A549 (cell line): Measurements from ENCODE around the gene ABCA3. TPM values are rescaled to one million over a fixed set of nuclear protein-coding genes. Genes with fewer than 3 reads are reported as not detected.

Experiments
- ATAC-seq, 2 experiments: fragments of 200-7000 bp in 1 of 2; fragments of >200 bp in 1 of 2; cut with Nextera tagmentation in 1 of 2; cut with Tn5 transposase in 1 of 2; 3 replicates each; pipeline versions ENCODE4 v1.8.0 to v1.9.1; 2018 to 2020; ENCODE audit warnings: mild to moderate bottlenecking in 1 of 2, moderate library complexity in 1 of 2
- CTCF ChIA-PET: fragments of 300-600 bp; sonication (Branson Sonifier 250); formaldehyde crosslinking; extraction: SDS; loops from one replicate; lab custom pipeline; 2021; ENCODE audit warnings: antibody characterized with exemption, inconsistent platforms; lab: Yijun Ruan, JAX
- POLR2A ChIA-PET: fragments of 350-600 bp; formaldehyde crosslinking; extraction: SDS; loops from one replicate; lab custom pipeline; 2021; ENCODE audit warnings: antibody characterized with exemption, inconsistent platforms; lab: Yijun Ruan, JAX
- DNase-seq, 2 experiments: peaks; one replicate each; pipeline versions ENCODE4 v3.0.0 to v3.0.0-alpha.2; 2011 to 2016; ENCODE audit warnings: low read depth in 1 of 2, low spot score in 1 of 2
- FAIRE-seq: peaks from 2 replicates; lab custom pipeline; 2011; peaks lifted over from hg19 to GRCh38; lab: Jason Lieb, UNC
- H3K27ac ChIP-seq, 2 experiments: fragments of >200 bp; sonication (Bioruptor Twin); formaldehyde crosslinking; 3 replicates each; pipeline ENCODE4 v1.5.1; 2016 to 2017
- H3K4me1 ChIP-seq: fragments of >200 bp; sonication (Bioruptor Twin); formaldehyde crosslinking; 3 replicates; pipeline ENCODE4 v1.6.1; 2016
- H3K4me2 ChIP-seq: fragments of >200 bp; sonication (Bioruptor Twin); formaldehyde crosslinking; 3 replicates; pipeline ENCODE4 v1.6.1; 2016
- H3K4me3 ChIP-seq: fragments of >200 bp; sonication (Bioruptor Twin); formaldehyde crosslinking; 3 replicates; pipeline ENCODE4 v1.5.1; 2016
- H3K9me3 ChIP-seq: fragments of >200 bp; sonication (Bioruptor Twin); formaldehyde crosslinking; 3 replicates; pipeline ENCODE4 v1.6.1; 2016
- CHD2 ChIP-seq: fragments of 150-350 bp; IDR thresholded peaks from 2 replicates; pipeline ENCODE4 v1.6.1; 2014; ENCODE audit warnings: low read length; ENCODE audit not compliant: partially characterized antibody
- CHD4 ChIP-seq: fragments of 200-600 bp; sonication (generic); IDR thresholded peaks from 2 replicates; pipeline ENCODE4 v1.6.1; 2016; ENCODE audit warnings: antibody characterized with exemption, mild to moderate bottlenecking, borderline replicate concordance
- EHF ChIP-seq: fragments of 250-450 bp; sonication (Bioruptor Pico); IDR thresholded peaks from 2 replicates; pipeline ENCODE4 v1.5.0; 2020; ENCODE audit warnings: mild to moderate bottlenecking
- EHMT2 ChIP-seq: fragments of 200-600 bp; sonication (generic); IDR thresholded peaks from 2 replicates; pipeline ENCODE4 v1.6.1; 2016; ENCODE audit warnings: antibody characterized with exemption, low read depth, mild to moderate bottlenecking, moderate library complexity
- ELK1 ChIP-seq: fragments of 150-350 bp; IDR thresholded peaks from 2 replicates; pipeline ENCODE4 v1.6.1; 2014; ENCODE audit warnings: low read depth, mild to moderate bottlenecking, low read length
- GATA3 ChIP-seq: IDR thresholded peaks from 2 replicates; pipeline ENCODE4 v1.6.1; 2012; ENCODE audit warnings: borderline replicate concordance
- HES2 ChIP-seq: fragments of >200 bp; sonication (Bioruptor Twin); formaldehyde crosslinking; IDR thresholded peaks from 2 replicates; pipeline ENCODE4 v1.6.1; 2016
- HMGXB4 ChIP-seq: fragments of 250-450 bp; sonication (Bioruptor Pico); IDR thresholded peaks from 2 replicates; pipeline ENCODE4 v1.5.0; 2021; ENCODE audit warnings: mild to moderate bottlenecking, moderate library complexity, borderline replicate concordance
- HOXB5 ChIP-seq: fragments of 250-450 bp; sonication (Bioruptor Pico); IDR thresholded peaks from 2 replicates; pipeline ENCODE4 v1.5.0; 2020; ENCODE audit warnings: mild to moderate bottlenecking, moderate library complexity
- JUN ChIP-seq, 2 experiments: fragments of >200 bp; sonication (Bioruptor Twin); formaldehyde crosslinking; IDR thresholded peaks; 2 replicates in 1 of 2; 3 replicates in 1 of 2; pipeline ENCODE4 v1.6.1; 2016 to 2017
- NPAS2 ChIP-seq: fragments of 250-450 bp; sonication (Bioruptor Pico); IDR thresholded peaks from 2 replicates; pipeline ENCODE4 v1.8.0; 2022; ENCODE audit warnings: mild to moderate bottlenecking, moderate library complexity, borderline replicate concordance
- POLR2A ChIP-seq: IDR thresholded peaks from 2 replicates; pipeline ENCODE4 v1.6.1; 2012; ENCODE audit warnings: mild to moderate bottlenecking, low read length
- RFX5 ChIP-seq: fragments of 450-650 bp; IDR thresholded peaks from 2 replicates; pipeline ENCODE4 v1.7.1; 2014; ENCODE audit warnings: antibody characterized with exemption, mild to moderate bottlenecking, moderate library complexity
- RNF2 ChIP-seq: fragments of 200-600 bp; sonication (generic); IDR thresholded peaks from 2 replicates; pipeline ENCODE4 v1.6.1; 2016; ENCODE audit warnings: low read depth, mild to moderate bottlenecking, antibody characterized with exemption, moderate library complexity, borderline replicate concordance
- TP53 ChIP-seq: fragments of 250-450 bp; sonication (Bioruptor Pico); IDR thresholded peaks from 2 replicates; pipeline ENCODE4 v1.5.0; 2021; ENCODE audit warnings: mild to moderate bottlenecking, moderate library complexity
- WGBS: methylation state at CpG from one replicate; pipeline ENCODE4 v1.1.6; 2017; ENCODE audit errors: missing lambda C conversion rate; 5-methylcytosine and 5-hydroxymethylcytosine counted together
- polyA plus RNA-seq, 4 experiments: library from polyadenylated mRNA; depleted of rRNA in 3 of 4; stranded (reverse); fragments of >200 nt; fragmentation: RNase III in 1 of 4; extraction: RNeasy Plus Mini Kit Qiagen cat#74134 plus additional on column Dnase treatment in 1 of 4; gene quantifications; 2 replicates in 3 of 4; 3 replicates in 1 of 4; pipeline ENCODE4 v1.2.3, GENCODE V29; 2011 to 2017
- TF ChIP-seq, protein P1 (sequence below): fragments of 250-450 bp; sonication (Bioruptor Pico); IDR thresholded peaks from 2 replicates; pipeline ENCODE4 v1.5.0; 2020; ENCODE audit warnings: low read depth, mild to moderate bottlenecking, moderate library complexity

Gene ABCA3
- polyA plus RNA-seq, 2 of the 4 experiments (the other 2 are of a cell fraction) = 6.4 to 9.9 TPM

DNA sequence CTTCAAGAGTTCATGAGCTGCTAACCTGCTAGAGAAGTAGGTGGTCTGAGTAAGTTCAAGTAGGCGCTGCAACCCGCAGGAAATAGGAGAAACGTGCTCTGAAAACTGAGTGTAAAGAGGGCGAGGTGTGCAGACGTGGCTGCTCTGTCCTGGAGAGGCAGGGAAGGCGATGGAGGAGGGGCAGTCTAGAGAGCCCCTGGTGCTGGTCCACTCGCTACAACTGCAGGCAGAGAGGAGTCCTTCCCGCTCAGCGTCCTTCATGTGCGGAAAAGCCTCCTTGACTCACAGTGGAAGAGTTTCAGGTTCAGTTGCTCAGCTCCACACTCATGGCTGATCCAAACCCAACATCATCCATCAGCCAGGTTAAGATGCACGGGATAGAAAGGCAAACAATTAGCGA lies 12.1 kb downstream of the ABCA3 start:
- POLR2A ChIA-PET = no interaction called here
- DNase-seq (no peak), FAIRE-seq (no peak)

GRCh38 chr16:2326191-2326590 lies 14.3 kb downstream of the ABCA3 start:
- no peak for ATAC-seq
- no peak for TF ChIP-seq JUN (IDR thresholded peaks at IDR 0.05)
- TF ChIP-seq NPAS2 (CRISPR knock-in tag) = no peak
- no peak for TF ChIP-seq HMGXB4 (CRISPR knock-in tag)
- TF ChIP-seq ELK1 = no peak
- TF ChIP-seq CHD4 = no peak
- no peak for TF ChIP-seq POLR2A
- no peak for TF ChIP-seq EHF
- TF ChIP-seq HOXB5 (CRISPR knock-in tag) = no peak
- TF ChIP-seq, all 56 proteins: peak for 0
- no peaks in the 10 kb centered on the region for H3K4me1 ChIP-seq
- FAIRE-seq (no peak), DNase-seq (no peak)
- H3K27ac ChIP-seq = no peak overlapping the region
- H3K4me2 ChIP-seq = no peak overlapping the region
- CTCF ChIA-PET = interaction anchor here (0.6 kb wide), 2 partner anchors 35 to 771 kb away, joined by 3 read pairs; no protein-coding TSS in a partner anchor
- WGBS = 91% methylated on average over 11 of the region's 11 CpGs
- H3K4me3 ChIP-seq = no peak overlapping the region
- H3K9me3 ChIP-seq = no peaks in the 10 kb centered on the region
- POLR2A ChIA-PET = no interaction called here

More for the DNA sequence above, 12.1 kb downstream of the ABCA3 start:
- Histone ChIP-seq H3K4me1 (no peaks in the 10 kb centered on the region), H3K4me2 (no peak overlapping the region), H3K9me3 (no peaks in the 10 kb centered on the region), H3K27ac (no peak overlapping the region), H3K4me3 (no peak overlapping the region)
- ATAC-seq = no peak
- WGBS = 81% methylated on average over 12 of the region's 12 CpGs
- no peak for TF ChIP-seq CHD4
- CTCF ChIA-PET = interaction anchor here (1.1 to 2.1 kb wide), 2 partner anchors 12 to 31 kb away, joined by 3 to 6 read pairs; partner anchors contain the start of gene ABCA3

DNA sequence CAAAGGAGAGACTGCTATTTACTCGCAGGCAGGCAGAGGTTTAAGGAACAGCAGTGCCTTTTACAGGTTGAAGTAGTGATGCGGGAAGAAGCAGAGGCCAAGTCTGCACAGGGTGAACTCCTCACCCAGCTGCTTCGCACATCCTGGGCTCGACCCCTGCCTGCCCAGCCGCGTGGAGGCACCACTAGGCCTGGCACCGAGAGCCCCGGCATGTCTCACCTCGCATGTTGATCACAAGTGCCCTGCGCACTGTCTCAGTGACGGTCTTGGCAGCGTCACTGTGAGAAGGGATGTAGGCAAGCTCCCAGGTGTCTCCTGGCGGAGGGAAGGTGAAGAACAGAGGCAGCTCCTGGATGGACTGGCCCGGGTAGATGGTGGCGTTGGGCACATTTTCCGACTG lies 14.7 kb downstream of the ABCA3 start:
- FAIRE-seq = no peak
- Histone ChIP-seq H3K9me3 (no peaks in the 10 kb centered on the region), H3K4me2 (no peak overlapping the region), H3K27ac (no peak overlapping the region), H3K4me3 (no peak overlapping the region), H3K4me1 (no peaks in the 10 kb centered on the region)
- no peak for ATAC-seq
- WGBS = 80% methylated on average over 11 of the region's 16 CpGs
- TF ChIP-seq GATA3 (no peak), RFX5 (no peak), TP53 (CRISPR knock-in tag) (no peak), HES2 (no peak), CHD4 (no peak), EHMT2 (no peak), RNF2 (no peak), CHD2 (no peak)
- TF ChIP-seq, protein P1, sequence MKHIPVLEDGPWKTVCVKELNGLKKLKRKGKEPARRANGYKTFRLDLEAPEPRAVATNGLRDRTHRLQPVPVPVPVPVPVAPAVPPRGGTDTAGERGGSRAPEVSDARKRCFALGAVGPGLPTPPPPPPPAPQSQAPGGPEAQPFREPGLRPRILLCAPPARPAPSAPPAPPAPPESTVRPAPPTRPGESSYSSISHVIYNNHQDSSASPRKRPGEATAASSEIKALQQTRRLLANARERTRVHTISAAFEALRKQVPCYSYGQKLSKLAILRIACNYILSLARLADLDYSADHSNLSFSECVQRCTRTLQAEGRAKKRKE (CRISPR knock-in tag) = no peak
- ChIA-PET CTCF (interaction anchor here (0.6 kb wide), 2 partner anchors 35 to 771 kb away, joined by 3 read pairs; no protein-coding TSS in a partner anchor), POLR2A (no interaction called here)
- no peak for DNase-seq
